Activated T-helper 1 cell treated with anti-CD3 and anti-CD28 coated beads, Interleukin-2, amount 50 U/mL, for 16 hours (primary cell): ENCODE measurements around the gene PTPRG.
"Not testable (repeated sequence)": the region's sequence is repeated elsewhere in the genome, so short reads cannot be mapped to it uniquely, and the experiment has no call there.

Source experiments
- DNase-seq, 2 donors: peaks; one replicate each; pipeline ENCODE4 v3.0.0-alpha.2; 2020; ENCODE audit warnings: low read depth in 1 of 2, low spot score in 1 of 2

PTPRG gene

DNA sequence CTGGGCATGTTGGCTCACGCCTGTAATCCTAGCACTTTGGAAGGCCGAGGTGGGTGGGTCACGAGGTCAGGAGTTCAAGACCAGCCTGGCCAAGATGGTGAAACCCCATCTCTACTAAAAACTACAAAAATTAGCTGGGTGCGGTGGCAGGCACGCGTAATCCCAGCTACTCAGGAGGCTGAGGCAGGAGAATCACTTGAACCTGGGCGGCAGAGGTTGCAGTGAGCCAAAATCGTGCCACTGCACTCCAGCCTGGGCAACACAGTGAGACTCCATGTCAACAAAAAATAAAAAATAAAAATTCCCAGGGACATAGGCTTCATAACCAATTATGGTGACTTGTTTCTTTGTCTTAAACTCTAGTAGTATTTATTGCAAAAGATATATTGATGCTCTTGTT lies 155.3 kb downstream of the PTPRG start:
- DNase-seq: not testable (repeated sequence)

DNA sequence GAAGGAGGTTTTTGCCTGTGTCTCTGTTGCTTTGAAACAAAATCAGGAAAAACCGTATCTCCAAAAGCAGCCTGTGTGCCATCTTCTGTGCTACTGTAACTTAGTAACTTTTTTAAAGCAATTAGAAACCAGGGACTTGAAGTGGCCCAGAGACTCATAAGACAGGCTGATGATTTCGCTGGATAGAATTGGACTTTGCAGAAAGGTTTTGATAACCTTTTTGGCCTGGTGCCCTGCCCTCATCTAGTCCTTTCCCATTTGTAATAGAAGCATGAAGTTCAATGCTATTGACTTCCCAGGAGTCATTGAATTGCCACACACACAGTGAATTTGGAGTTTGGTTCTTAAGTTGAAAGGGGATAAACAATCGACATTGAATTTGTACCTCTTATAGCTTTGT lies 157.2 kb downstream of the PTPRG start:
- DNase-seq: no peak

DNA sequence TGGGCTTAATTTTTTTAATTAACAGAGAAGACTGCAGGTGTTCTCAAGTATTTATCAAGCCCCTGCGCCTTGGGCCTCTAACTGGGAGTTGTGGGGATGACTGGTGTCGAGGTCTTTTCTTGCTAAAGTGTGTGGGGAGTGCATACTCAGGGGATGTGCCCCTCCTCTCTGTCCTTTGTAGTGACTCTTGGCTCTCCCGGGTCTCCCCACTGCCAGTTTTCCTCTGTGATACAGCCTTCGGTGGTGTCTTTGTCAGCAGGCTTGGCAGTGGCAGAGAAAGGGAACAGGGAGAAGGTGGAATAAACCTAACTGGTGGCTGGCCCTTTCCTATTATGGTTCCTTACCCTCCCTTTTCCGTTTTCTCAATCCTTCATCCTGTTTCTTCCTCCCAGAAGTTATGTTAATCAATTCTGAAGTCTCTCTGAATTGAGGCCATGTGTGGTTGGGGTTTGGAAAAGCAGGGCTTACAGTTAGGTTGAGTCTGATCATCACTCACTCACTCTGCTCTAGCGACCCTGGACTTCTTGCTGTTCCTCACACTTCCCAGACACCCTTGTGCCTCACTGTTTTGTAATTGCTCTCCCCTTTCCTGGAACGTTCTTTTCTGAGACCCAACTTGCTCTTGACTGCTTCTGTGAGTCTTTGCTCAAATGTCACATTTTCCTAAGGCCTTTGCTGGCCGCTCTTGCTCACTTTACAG lies 158.1 kb downstream of the PTPRG start:
- no peak for DNase-seq

DNA sequence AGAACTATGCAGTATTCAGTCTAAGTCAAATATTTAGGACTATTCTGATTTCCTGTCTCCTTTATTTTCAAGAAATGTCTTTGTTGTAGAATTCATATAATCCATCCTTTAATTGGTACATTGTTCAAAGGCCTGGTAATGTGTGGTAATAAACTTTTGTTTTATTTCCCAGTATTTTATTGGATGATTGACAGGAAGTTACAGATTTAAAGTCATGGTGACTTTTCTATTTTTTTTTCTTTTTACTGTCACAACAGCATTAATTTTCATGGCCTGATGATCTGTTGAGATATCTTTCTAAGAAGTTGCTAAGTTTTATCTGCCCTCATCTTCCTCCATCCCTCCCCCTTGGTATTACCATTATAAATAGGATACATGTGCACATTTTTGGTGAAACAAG lies 161.7 kb downstream of the PTPRG start:
- DNase-seq: no peak

DNA sequence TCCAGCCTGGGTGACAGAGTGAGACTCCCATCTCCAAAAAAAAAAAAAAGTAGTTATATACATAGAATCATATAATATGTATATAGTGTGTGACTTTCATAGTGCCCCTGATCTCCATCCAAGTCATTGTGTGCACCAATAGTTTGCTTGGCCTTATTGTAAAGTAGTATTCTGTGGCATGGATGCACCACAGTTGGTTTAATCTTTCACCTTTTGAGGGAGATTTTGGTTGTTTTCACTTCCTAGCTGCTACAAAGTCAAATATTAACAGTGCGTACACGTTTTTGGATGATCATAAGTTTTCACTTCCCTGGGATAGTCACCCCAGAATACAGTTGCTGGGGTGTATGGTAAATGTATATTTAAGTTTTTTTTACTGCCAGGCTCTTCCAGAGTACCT lies 162.8 kb downstream of the PTPRG start:
- no peak for DNase-seq

DNA sequence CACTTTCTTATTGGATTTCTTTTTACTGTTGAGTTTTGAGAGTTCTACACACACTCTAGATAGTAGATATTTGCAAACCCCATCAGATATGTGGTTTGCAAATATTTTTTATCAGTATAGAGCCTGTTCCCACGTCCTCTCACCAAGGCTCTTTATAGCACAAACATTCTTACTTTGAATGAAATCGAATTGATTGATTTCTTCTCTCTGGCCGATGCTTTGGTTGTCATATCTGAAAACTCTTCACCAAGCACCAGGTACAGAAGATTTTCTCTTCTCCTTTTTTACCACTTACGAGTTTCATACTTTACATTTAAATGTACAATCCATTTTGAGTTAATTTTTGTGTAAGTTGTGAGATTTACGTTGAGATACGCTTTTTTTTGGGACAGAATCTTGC lies 163.4 kb downstream of the PTPRG start:
- DNase-seq: no peak

DNA sequence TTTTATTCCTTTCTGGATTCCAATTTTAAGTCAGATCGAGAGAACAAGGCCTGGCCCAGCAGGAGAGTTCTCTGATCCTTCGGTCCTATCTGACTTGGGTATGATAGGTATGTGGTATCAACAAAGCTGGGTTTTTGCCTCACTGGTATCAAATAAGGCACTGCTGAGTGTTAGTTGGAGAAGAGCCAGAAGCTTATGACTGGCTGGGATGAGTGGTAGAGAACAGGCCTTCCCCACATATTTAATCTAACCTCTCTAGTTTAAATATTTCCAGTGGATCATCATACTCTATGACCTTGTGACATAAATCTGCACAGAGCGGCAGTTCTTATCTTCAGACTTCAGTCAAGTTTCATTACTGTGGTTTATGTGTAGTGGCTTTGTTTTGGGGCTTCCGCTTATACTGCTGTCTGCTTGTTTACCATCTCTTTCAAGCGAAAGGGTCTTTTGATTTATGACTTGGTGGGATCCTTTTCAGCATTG lies 164.5 kb downstream of the PTPRG start:
- no peak for DNase-seq

DNA sequence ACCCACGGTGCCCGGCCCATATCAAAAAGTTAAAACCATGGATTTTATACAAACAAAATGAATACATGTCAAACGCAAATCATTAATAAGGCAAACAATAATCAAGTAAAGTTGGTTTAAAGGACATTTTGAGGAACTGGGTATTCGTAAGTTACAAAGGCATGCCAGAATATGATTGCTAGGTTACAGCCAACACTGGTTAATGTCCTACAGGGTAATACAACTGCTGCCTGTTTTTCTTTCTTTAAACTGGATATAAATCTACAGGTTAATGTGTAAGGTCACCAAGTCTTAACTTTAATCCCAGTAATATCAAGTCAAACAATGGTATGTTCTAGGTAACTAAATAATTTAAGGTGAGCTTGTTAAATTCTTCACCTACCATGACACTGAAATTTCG lies 166.1 kb downstream of the PTPRG start:
- DNase-seq: no peak

DNA sequence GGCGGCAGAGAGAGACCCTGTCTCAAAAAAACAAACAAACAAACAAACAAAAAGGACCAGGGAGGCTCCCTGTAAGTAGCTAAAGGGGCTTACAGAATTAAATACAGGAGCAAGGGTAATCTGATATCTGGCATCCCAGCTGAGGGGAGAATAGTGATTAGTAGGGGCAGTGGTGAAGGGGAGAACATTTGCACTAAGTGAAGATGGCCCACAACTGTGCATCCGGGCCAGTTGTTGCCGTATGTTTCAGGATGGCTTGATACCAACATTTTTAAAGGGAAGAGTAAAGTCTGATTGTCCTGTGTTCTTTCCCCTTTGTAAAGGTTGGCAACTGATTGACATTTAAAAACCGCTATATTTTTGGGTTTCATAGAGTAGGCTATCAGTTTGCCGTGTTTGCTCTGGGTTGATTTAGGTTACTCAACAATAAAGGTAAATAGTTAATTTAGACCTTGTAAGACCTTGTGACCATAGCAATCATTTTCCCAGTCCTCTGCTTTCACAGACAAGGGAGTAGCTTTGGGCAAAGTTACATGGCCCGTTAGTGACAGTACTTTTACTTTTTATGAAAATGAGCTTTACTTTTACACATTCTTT lies 167.8 kb downstream of the PTPRG start:
- no peak for DNase-seq

DNA sequence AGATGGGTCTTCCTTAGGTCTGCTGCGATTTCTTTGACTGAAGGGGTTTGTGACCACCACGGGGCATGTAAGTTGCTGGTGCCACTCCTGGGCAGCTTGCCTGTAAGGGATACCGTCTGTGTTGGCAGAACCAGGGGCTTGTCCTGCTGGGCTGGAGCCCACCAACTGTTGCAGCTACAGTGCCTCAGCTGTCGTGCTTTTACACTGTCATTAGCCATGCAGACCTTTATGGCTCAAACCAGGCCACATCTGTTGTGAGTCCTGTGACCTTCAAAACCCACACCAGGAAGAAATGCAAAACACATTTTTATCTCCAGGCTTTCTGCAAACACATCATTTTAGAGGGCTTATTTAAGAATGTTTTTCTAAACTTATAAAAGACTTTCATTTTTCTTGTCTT lies 168.7 kb downstream of the PTPRG start:
- DNase-seq: no peak

DNA sequence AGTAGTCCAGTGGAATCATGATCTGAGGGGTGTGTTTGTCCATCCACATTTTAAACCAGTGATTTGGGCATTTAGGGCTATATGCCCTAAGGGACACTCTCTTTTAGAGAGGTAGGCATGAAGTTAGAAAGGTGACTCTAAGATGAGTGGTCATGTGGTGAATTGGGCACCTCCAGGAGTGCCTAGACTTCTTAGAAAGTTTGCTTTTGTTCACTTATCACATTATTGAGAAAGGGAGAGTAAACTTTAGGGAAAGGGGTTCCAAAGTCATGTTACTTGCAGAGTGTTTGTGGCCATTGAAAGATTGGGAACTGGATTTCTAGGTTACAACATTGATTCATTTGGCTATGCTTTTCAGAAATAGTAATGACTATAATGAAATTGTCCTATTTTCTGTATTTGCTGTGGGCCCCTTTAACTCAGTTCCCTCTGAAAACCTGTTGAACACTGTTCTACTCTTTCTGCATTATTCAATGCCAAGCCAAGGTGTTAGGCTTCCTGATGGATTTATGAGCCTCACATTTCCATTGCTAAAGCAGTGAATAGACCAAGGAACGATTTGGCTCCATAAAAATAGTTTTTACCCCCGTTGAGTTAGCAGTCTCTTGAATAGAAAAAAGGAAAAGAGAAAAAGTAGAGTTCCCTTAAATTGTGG lies 169.3 kb downstream of the PTPRG start:
- no peak for DNase-seq

DNA sequence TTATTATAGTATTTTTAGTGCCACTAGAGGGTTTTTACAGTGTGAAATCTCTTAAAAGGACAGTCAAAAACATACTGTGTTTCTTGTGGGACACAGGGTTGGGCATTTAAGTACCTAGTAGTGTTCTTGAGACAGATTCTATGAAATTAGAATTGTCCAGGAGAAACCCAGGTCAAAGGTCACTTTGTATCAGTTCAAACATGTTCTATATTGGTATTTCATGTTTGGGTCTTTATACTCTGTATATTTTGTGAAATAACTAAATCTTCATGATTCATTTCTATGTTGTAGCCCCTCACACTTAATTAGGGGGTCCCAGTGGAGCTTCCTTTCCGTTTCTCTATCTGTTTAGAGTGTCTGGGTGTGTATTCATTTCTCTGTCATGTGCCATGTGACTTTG lies 171.6 kb downstream of the PTPRG start:
- DNase-seq: no peak

DNA sequence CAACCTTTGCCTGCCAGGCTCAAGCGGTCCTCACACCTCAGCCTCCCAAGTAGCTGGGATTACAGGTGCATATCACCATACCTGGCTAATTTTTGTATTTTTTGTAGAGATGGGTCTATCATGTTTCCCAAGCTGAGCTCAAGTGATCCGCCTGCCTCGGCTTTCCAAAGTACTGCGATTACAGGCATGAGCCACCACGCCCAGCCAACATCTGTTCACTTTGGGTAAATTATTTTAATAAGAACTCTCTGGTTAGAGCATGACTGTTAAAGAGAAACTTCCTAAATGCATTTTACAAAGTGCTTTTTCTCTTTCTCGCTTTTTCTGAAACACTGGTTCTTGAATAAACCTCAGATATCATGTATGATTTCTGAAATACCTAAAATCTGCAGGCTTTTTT lies 172.5 kb downstream of the PTPRG start:
- no peak for DNase-seq

DNA sequence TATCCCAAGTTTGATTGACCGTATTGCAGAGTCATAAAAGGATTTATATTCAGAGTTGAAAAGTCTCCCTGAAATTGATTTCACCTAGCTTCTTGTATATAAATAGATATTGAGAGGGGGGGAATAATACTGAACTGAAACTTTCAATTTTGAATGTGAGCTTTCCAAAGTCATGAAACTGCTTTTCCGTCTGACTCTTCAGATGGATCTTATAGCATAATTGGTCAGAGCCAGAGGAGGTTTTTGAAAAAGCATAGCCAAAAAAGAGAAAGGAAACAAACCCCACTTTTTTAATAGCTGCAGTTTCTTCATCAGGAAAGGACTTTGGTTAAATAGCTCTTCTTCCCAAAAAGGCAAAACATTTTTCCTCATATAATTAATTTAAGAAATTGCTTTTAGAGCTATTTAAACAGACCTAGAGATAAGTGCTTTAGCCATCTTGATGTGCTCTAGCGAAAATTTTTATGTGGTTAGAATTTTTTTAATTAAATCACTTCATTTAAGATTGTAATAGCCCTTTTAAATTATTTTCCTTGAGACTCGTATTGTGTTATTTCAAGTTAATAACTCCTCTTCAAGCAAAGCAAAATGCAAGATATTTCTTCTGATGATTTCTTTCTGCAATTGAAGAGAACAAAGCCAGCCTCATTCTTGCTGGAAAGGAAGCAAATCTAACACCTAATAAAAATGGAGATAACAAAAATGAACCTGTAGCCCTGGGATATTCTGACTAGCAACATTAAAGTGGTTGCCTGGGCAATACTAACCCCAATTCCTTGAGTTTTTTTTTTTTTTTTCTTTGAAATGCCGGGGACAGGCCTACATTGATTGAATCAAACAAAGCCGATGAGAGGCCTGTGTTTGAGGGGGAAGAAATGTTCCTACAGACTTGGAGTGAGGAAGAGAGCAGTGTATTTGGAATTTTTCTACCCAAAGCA lies 173.6 kb downstream of the PTPRG start:
- DNase-seq: no peak

DNA sequence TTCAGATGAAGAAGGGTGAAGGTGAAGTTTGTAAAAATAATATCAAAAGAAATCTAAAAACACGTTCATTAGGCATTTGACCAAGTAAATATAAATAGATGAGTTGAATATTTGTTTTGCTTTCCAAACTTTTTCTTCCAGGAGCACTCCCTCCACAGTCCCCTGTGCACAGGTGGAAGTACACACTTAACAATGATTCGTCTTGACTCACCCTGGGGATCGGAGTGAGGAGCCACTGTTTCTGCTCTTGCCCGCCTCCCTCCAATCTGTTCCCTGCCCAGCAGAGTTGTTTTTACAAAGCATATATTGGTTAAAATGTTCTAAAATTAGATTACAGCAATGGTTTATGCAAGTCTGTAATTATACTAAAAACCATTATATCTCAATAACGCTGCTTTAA lies 175.1 kb downstream of the PTPRG start:
- DNase-seq: no peak

DNA sequence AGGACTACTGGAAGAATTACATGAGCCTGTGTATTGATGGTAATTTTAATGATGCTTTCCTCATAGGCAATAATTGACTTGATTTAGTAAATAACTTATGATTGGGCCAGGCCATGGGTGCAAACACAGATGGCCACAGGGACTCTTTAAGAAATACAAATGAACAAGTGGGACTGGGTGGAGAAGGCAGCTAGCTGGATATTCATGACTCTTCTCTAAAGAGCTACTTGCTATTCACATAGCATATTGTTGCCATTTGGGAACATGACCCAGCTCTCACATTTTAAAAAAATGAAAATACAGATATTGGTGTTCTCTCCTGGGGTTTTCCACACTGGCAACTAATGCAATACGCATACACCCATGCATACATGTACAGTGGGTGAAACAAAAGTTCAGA lies 178.3 kb downstream of the PTPRG start:
- DNase-seq: no peak

DNA sequence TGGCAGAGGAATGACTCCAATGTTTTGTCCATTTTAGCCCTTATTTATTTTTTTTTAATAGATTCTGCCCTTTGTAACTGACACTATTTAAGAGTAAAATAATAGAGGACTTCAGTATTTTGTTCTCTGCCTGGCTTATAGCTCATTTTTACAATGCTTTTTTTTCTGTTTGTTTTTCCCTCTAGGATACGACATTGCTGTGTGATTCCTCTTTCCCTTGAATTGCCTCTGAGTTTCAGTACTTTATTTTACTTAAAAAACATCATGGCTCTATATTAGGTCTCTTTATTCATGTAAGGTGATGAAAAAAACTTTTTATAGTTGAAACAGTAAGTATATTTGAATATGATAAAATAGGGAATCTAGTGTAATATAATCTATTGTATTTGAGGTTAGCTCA lies 179.1 kb downstream of the PTPRG start:
- DNase-seq: no peak

DNA sequence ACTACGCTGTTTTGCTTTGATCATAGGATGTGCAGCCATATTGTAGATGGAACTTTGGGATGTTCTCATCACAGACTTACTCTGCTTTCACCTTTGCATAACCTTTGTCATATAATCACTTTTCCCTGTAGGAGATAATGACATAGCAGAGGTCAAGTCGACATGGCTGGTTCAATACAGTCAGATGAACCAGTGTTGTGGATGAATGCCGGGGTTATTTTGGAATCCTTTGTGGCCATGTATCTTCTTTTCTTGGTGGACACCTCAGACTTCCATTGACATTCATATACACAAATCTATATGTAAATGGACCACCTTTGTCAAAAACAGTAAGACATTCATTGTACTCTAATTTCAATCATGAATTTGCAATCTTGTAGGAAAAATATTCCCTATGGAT lies 180.2 kb downstream of the PTPRG start:
- DNase-seq: no peak

DNA sequence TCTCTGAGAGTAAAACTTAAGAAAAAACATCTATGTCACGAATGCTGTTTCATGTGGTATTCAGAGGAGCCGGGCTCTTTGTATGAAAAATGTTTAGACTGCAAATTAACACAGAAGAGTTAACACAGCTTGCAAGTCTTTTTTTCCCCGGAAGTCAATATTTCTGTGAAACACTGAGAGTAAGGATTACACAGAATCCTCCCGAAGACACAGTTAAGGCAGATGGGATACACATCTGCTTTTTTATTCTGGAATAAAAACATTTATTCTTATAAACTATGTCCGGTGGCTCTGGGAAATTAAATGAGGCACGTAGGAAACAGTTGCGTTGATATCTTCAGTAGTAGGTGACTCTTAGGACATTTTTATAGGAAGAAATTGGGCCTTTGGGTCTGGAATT lies 180.6 kb downstream of the PTPRG start:
- DNase-seq: no peak

DNA sequence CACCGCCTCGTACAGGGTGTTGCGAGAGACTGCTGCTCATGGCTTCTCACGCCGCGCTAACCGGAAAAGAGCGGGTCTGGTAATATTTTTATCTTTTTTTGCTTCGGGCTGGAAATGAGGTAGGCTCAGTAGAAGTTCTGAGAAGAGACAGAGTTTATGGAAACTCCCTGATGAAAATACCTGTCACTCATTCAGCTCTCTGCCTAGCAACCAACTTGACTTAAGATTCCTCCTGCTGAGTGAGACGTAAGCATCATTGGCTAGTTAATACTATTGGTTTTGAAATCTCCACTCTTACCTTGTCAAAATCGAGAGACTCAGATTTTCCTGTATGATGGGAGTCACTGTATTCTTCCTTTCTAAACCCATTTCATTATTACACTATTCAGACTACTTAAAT lies 181.7 kb downstream of the PTPRG start:
- no peak for DNase-seq

DNA sequence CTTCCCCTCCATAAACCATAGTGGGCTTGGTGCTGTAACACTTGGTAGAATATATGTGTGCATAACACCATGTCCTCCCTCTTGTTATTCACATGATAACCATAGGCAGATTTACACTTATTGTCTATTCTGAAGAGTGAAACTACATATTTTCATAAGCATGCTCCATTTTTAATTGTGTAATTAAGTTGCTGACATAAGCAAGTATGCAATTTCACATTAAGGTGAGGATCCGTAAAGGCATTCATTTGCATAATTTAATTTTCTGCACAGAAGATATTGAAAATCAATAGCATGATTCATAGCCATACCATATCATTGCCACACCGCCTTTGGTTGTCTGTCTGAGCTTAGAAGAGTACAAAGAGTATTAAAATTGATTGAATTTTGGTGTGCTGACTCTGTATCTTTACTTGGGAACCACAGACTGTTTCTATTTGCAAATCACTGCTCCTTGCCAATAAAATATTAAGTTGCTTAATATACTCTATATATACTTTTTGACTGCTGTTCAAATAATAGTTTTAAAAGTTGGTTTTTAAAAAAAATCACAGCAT lies 182.4 kb downstream of the PTPRG start:
- no peak for DNase-seq
